Cardiac muscle cell (in vitro differentiated cells and primary cell): ENCODE results near the gene CAVIN3. TPM values are rescaled to one million over a fixed set of nuclear protein-coding genes. Genes with fewer than 3 reads are reported as not detected.
A peak's percentile ranks its signal among the peaks of the same experiment; 100 is the strongest.
"Not testable (repeated sequence)": the region's sequence is repeated elsewhere in the genome, so short reads cannot be mapped to it uniquely, and the experiment has no call there.

Experiments used
- DNase-seq, 2 donors: peaks; one replicate each; pipeline versions ENCODE4 v3.0.0 to v3.0.0-alpha.2; 2010 to 2017; ENCODE audit warnings: low read depth in 1 of 2, low spot score in 1 of 2
- H3K27ac ChIP-seq: fragments of 200-600 bp; sonication (generic); 2 replicates; pipeline ENCODE4 v1.5.1; 2016
- H3K27me3 ChIP-seq: fragments of 200-600 bp; sonication (generic); 2 replicates; pipeline ENCODE4 v1.6.0; 2016; ENCODE audit warnings: control low read depth
- H3K36me3 ChIP-seq: fragments of 200-600 bp; sonication (generic); 2 replicates; pipeline ENCODE4 v1.5.1; 2016; ENCODE audit warnings: control low read depth
- H3K4me1 ChIP-seq: fragments of 200-600 bp; sonication (generic); 2 replicates; pipeline ENCODE4 v1.8.1; 2017; ENCODE audit warnings: low read depth, mild to moderate bottlenecking, mixed run types
- H3K4me3 ChIP-seq: fragments of 200-600 bp; sonication (generic); 2 replicates; pipeline ENCODE4 v1.5.1; 2016; ENCODE audit warnings: mild to moderate bottlenecking
- H3K9me3 ChIP-seq: fragments of 200-600 bp; sonication (generic); 2 replicates; pipeline ENCODE4 v1.5.1; 2017; ENCODE audit warnings: low read depth, mild to moderate bottlenecking, control low read depth
- polyA plus RNA-seq: library from polyadenylated mRNA; unstranded; fragments of >200 nt; fragmentation: Nextera tagmentation; extraction: Ambion mirVana; gene quantifications from 2 replicates; pipeline ENCODE4 v1.2.1, GENCODE V29; 2016
- total RNA-seq: library from RNA; depleted of rRNA; stranded (reverse); fragments of >200 nt; gene quantifications from 2 replicates; pipeline ENCODE4 v1.2.3, GENCODE V29; 2016
- TF ChIP-seq, protein P1 (sequence below): IDR thresholded peaks from 2 replicates; pipeline ENCODE4 v1.5.1; 2012; ENCODE audit warnings: low read depth, mild to moderate bottlenecking, low read length

CAVIN3 gene
- total and polyA plus RNA-seq, 2 experiments from 2014 or later, result 54.5 to 76.1 TPM

DNA sequence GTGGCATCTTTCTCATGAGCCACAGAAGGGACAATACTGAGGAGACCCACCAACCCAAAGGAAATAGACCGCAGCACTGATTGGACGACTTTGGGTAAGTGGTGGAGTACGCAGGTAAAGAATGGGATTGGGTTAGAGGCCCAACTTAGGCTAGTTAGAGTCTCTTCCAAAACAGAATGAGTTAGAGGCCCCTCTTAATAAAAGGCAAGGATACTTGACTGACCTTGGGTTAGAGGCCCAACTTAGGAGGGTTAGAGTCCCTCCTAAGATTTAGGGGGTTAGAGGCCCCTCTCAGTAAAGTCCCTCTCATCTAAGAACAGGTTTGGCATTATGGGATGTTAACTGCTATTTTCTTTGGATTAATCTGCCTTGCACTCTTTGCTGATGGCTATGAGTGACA is 36.1 kb downstream of the CAVIN3 start:
- Histone ChIP-seq H3K27ac (no peak overlapping the region), H3K4me3 (no peak overlapping the region), H3K36me3 (no peaks in the 10 kb centered on the region), H3K27me3 (no peaks in the 10 kb centered on the region), H3K4me1 (peaks cover 7% of the 10 kb centered on the region), H3K9me3 (no peaks in the 10 kb centered on the region)
- TF ChIP-seq, protein P1, sequence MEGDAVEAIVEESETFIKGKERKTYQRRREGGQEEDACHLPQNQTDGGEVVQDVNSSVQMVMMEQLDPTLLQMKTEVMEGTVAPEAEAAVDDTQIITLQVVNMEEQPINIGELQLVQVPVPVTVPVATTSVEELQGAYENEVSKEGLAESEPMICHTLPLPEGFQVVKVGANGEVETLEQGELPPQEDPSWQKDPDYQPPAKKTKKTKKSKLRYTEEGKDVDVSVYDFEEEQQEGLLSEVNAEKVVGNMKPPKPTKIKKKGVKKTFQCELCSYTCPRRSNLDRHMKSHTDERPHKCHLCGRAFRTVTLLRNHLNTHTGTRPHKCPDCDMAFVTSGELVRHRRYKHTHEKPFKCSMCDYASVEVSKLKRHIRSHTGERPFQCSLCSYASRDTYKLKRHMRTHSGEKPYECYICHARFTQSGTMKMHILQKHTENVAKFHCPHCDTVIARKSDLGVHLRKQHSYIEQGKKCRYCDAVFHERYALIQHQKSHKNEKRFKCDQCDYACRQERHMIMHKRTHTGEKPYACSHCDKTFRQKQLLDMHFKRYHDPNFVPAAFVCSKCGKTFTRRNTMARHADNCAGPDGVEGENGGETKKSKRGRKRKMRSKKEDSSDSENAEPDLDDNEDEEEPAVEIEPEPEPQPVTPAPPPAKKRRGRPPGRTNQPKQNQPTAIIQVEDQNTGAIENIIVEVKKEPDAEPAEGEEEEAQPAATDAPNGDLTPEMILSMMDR, result no peak
- DNase-seq, result no peak

DNA sequence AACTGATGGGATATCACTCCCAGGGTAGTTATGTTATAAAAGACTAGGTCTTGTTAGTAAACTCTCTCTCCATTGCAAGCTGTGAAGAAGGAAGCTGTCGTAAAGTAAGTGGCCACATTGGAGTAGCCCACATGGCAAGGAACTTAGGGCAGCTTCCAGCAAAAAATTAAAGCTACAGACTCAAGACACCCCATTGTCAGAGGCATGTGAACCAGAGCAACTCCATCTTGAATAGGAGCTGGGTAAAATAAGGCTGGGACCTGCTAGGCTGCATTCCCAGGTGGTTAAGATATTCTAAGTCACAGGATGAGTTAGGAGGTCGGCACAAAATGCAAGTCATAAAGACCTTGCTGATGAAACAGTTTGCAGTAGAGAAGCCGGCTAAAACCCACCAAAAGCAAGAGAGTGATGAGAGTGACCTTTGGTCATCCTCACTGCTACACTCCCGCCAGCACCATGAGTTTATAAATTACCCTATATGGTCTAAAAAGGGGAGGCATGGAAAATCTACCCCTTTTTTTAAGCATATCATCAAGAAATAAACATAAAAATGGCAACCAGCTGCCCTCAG is 36.8 kb downstream of the CAVIN3 start:
- no peak for DNase-seq
- no peak overlapping the region for H3K4me3 ChIP-seq
- TF ChIP-seq, protein P1, result no peak
- peaks cover 7% of the 10 kb centered on the region for H3K4me1 ChIP-seq
- H3K36me3 ChIP-seq, result no peaks in the 10 kb centered on the region
- no peaks in the 10 kb centered on the region for H3K27me3 ChIP-seq
- H3K27ac ChIP-seq, result no peak overlapping the region
- no peaks in the 10 kb centered on the region for H3K9me3 ChIP-seq

DNA sequence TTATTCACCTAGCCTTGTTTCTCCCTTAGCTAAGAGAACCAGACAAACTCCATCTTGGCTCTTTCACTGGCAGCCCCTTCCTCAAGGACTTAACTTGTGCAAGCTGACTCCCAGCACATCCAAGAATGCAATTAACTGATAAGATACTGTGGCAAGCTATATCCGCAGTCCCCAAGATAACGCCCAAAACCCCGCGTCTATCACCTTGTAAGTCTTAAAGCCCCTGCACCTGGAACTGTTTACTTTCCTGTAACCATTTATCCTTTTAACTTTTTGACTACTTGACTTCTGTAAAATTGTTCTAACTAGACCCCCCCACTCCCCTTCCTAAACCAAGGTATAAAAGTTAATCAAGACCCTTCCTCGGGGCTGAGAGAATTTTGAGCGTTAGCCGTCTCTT is 39.5 kb downstream of the CAVIN3 start:
- H3K36me3 ChIP-seq, DNase-seq, H3K4me1 ChIP-seq, H3K9me3 ChIP-seq, H3K27ac ChIP-seq, H3K4me3 ChIP-seq, H3K27me3 ChIP-seq: not testable (repeated sequence)

DNA sequence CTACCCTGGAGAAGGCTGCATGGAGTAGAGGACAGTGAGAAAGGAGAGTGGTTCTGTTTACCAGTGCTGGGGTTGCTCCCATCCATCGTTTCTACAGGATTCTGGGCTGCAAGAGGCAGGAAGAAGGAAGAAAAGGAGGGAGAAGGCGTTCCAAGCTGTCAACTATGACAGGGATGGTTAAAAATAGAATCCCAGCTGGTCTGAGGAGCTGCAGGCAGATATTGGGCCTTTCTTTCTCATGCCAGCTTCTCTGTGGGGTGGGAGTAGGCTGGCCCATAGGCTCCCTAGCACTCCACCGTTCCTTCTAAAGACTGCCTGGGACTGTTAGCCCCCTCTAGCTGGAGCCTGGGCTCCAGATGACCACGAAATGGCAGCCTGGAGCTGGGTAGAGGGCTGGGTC is 47.1 kb downstream of the CAVIN3 start:
- peak overlapping the region; percentile 74 for H3K27ac ChIP-seq
- peaks cover 31% of the 10 kb centered on the region for H3K4me1 ChIP-seq
- peak in 1 of 2 donors; percentile 49 for DNase-seq
- TF ChIP-seq, protein P1, result no peak
- no peak overlapping the region for H3K4me3 ChIP-seq
- H3K27me3 ChIP-seq, result no peaks in the 10 kb centered on the region
- no peaks in the 10 kb centered on the region for H3K9me3 ChIP-seq
- no peaks in the 10 kb centered on the region for H3K36me3 ChIP-seq

DNA sequence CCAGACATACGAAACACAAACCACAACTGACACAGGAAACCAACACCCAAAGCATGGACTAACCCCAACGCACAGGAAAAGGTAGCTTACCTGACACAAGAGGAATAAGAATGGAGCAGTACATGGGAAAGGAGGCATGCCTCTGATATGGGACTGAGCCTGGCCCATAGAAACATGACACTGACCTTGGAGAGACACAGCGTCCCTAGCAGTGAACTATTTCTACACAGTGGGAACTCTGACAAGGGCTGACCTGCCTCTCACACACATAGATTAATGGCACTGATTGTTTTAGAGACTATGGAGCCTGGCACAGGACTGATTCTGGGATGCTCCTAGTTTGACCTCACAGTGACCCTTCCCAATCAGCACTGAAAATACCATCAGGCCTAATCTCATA is 48.7 kb downstream of the CAVIN3 start:
- Histone ChIP-seq H3K27me3 (no peaks in the 10 kb centered on the region), H3K9me3 (no peaks in the 10 kb centered on the region), H3K4me3 (no peak overlapping the region), H3K27ac (peak overlapping the region; percentile 74), H3K36me3 (no peaks in the 10 kb centered on the region), H3K4me1 (peaks cover 31% of the 10 kb centered on the region)
- peak in 1 of 2 donors; percentile 20 for DNase-seq
- TF ChIP-seq, protein P1, result no peak

DNA sequence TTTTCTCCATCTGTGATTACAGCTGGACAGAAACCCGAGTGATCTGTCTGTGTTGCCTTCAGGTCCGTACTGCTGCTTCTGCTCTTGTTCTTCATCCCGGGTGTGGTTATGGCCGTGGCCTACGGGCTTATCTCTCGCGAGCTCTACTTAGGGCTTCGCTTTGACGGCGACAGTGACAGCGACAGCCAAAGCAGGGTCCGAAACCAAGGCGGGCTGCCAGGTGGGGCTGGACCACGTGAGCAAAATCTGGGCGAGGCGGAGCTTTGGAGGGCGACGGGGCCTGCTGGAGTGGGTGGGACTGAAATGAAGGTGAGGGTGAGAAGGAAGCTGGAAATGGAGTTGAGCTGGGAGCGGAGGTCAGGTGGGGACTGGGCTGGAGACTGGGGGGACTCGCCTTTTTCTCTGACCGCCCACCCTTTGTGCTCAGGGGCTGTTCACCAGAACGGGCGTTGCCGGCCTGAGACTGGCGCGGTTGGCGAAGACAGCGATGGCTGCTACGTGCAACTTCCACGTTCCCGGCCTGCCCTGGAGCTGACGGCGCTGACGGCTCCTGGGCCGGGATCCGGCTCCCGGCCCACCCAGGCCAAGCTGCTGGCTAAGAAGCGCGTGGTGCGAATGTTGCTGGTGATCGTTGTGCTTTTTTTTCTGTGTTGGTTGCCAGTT is 49.6 kb downstream of the CAVIN3 start:
- Histone ChIP-seq H3K36me3 (no peaks in the 10 kb centered on the region), H3K4me1 (peaks cover 31% of the 10 kb centered on the region), H3K4me3 (no peak overlapping the region), H3K9me3 (no peaks in the 10 kb centered on the region), H3K27me3 (no peaks in the 10 kb centered on the region), H3K27ac (no peak overlapping the region)
- TF ChIP-seq, protein P1, result no peak
- DNase-seq, result no peak
